Astrocyte (in vitro differentiated cells and primary cell): ENCODE data around the gene ERFL. TPM values are rescaled to one million over a fixed set of nuclear protein-coding genes. Genes with fewer than 3 reads are reported as not detected.
A peak's percentile ranks its signal among the peaks of the same experiment; 100 is the strongest.

Experiments used
- DNase-seq: peaks from one replicate; pipeline ENCODE4 v3.0.0-alpha.2; 2010; ENCODE audit warnings: low read depth
- FAIRE-seq: peaks from 2 replicates; lab custom pipeline; 2011; peaks lifted over from hg19 to GRCh38; lab: Jason Lieb, UNC
- H2AFZ ChIP-seq: 2 replicates; pipeline ENCODE4 v1.6.0; 2012; ENCODE audit warnings: low read depth, low read length, inconsistent platforms
- H3K27ac ChIP-seq: 2 replicates; pipeline ENCODE4 v1.5.1; 2011; ENCODE audit warnings: low read depth, low read length, inconsistent platforms
- H3K27me3 ChIP-seq: 2 replicates; pipeline ENCODE4 v1.6.0; 2011; ENCODE audit warnings: low read length, inconsistent platforms; ENCODE audit not compliant: insufficient read depth
- H3K36me3 ChIP-seq: 2 replicates; pipeline ENCODE4 v1.5.1; 2011; ENCODE audit warnings: low read length, inconsistent platforms; ENCODE audit not compliant: insufficient read depth
- H3K4me1 ChIP-seq: 2 replicates; pipeline ENCODE4 v1.5.1; 2011; ENCODE audit warnings: low read length, inconsistent platforms; ENCODE audit not compliant: insufficient read depth
- H3K4me2 ChIP-seq: 2 replicates; pipeline ENCODE4 v1.6.0; 2012; ENCODE audit warnings: low read length, inconsistent platforms
- H3K4me3 ChIP-seq: 2 replicates; pipeline ENCODE4 v1.5.1; 2011; ENCODE audit warnings: low read depth, mild to moderate bottlenecking, low read length, inconsistent platforms; ENCODE audit not compliant: insufficient read depth
- H3K79me2 ChIP-seq: 2 replicates; pipeline ENCODE4 v1.6.0; 2012; ENCODE audit warnings: mild to moderate bottlenecking, low read length, inconsistent platforms; ENCODE audit not compliant: insufficient read depth
- H3K9ac ChIP-seq: 2 replicates; pipeline ENCODE4 v1.6.0; 2012; ENCODE audit warnings: mild to moderate bottlenecking, low read length, inconsistent platforms
- H3K9me3 ChIP-seq: 2 replicates; pipeline ENCODE4 v1.5.1; 2012; ENCODE audit warnings: low read depth, mild to moderate bottlenecking, low read length, inconsistent platforms; ENCODE audit not compliant: insufficient read depth
- H4K20me1 ChIP-seq: 2 replicates; pipeline ENCODE4 v1.6.0; 2012; ENCODE audit warnings: low read length, inconsistent platforms; ENCODE audit not compliant: insufficient read depth
- H3K27ac Mint-ChIP-seq: one replicate; pipeline ENCODE4 v1.8.0; 2021; ENCODE audit warnings: mild to moderate bottlenecking, mixed read lengths; ENCODE audit not compliant: unreplicated experiment
- H3K27me3 Mint-ChIP-seq: one replicate; pipeline ENCODE4 v1.8.0; 2021; ENCODE audit warnings: low read depth, mixed read lengths; ENCODE audit not compliant: unreplicated experiment
- H3K36me3 Mint-ChIP-seq: one replicate; pipeline ENCODE4 v1.8.0; 2021; ENCODE audit warnings: low read depth, mixed read lengths; ENCODE audit not compliant: unreplicated experiment
- H3K4me1 Mint-ChIP-seq: one replicate; pipeline ENCODE4 v1.8.0; 2021; ENCODE audit warnings: low read depth, mixed read lengths; ENCODE audit not compliant: unreplicated experiment
- H3K4me3 Mint-ChIP-seq: one replicate; pipeline ENCODE4 v1.8.0; 2021; ENCODE audit warnings: mild to moderate bottlenecking, moderate library complexity, mixed read lengths; ENCODE audit not compliant: unreplicated experiment
- H3K9me3 Mint-ChIP-seq: one replicate; pipeline ENCODE4 v1.8.0; 2021; ENCODE audit warnings: mild to moderate bottlenecking, mixed read lengths; ENCODE audit not compliant: unreplicated experiment
- EZH2 ChIP-seq: IDR thresholded peaks from 2 replicates; pipeline ENCODE4 v1.6.1; 2012; ENCODE audit warnings: mild to moderate bottlenecking, low read length, inconsistent platforms; ENCODE audit not compliant: insufficient read depth
- total RNA-seq: library from RNA; stranded (reverse); gene quantifications from 2 replicates; pipeline ENCODE4 v1.2.1, GENCODE V29; 2021
- TF ChIP-seq, protein P1 (sequence below): IDR thresholded peaks from 2 replicates; pipeline ENCODE4 v1.5.1; 2011; ENCODE audit warnings: low read depth, mild to moderate bottlenecking, inconsistent platforms, low read length, moderate library complexity; ENCODE audit not compliant: insufficient read depth

The ERFL gene
- total RNA-seq, 1 donor from 2014 or later = 0.41 TPM

GRCh38 chr19:41922585-41922984 is 5.7 kb downstream of the ERFL start:
- peaks cover 24% of the 10 kb centered on the region for H4K20me1 ChIP-seq
- Mint-ChIP-seq H3K4me3 (no peak overlapping the region), H3K4me1 (no peaks in the 10 kb centered on the region), H3K36me3 (no peaks in the 10 kb centered on the region), H3K9me3 (peaks cover 4% of the 10 kb centered on the region), H3K27ac (no peak overlapping the region), H3K27me3 (peaks cover 15% of the 10 kb centered on the region)
- H3K4me2 ChIP-seq = no peak overlapping the region
- no peaks in the 10 kb centered on the region for H3K79me2 ChIP-seq
- DNase-seq (no peak), FAIRE-seq (no peak)
- TF ChIP-seq EZH2 = peak; percentile 21
- TF ChIP-seq, protein P1, sequence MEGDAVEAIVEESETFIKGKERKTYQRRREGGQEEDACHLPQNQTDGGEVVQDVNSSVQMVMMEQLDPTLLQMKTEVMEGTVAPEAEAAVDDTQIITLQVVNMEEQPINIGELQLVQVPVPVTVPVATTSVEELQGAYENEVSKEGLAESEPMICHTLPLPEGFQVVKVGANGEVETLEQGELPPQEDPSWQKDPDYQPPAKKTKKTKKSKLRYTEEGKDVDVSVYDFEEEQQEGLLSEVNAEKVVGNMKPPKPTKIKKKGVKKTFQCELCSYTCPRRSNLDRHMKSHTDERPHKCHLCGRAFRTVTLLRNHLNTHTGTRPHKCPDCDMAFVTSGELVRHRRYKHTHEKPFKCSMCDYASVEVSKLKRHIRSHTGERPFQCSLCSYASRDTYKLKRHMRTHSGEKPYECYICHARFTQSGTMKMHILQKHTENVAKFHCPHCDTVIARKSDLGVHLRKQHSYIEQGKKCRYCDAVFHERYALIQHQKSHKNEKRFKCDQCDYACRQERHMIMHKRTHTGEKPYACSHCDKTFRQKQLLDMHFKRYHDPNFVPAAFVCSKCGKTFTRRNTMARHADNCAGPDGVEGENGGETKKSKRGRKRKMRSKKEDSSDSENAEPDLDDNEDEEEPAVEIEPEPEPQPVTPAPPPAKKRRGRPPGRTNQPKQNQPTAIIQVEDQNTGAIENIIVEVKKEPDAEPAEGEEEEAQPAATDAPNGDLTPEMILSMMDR = no peak
- no peaks in the 10 kb centered on the region for H3K36me3 ChIP-seq
- peaks cover 88% of the 10 kb centered on the region for H3K27me3 ChIP-seq
- no peak overlapping the region for H3K4me3 ChIP-seq
- peaks cover 21% of the 10 kb centered on the region for H3K9me3 ChIP-seq
- H3K4me1 ChIP-seq = no peaks in the 10 kb centered on the region
- no peak overlapping the region for H2AFZ ChIP-seq
- H3K9ac ChIP-seq = no peak overlapping the region
- no peak overlapping the region for H3K27ac ChIP-seq

DNA sequence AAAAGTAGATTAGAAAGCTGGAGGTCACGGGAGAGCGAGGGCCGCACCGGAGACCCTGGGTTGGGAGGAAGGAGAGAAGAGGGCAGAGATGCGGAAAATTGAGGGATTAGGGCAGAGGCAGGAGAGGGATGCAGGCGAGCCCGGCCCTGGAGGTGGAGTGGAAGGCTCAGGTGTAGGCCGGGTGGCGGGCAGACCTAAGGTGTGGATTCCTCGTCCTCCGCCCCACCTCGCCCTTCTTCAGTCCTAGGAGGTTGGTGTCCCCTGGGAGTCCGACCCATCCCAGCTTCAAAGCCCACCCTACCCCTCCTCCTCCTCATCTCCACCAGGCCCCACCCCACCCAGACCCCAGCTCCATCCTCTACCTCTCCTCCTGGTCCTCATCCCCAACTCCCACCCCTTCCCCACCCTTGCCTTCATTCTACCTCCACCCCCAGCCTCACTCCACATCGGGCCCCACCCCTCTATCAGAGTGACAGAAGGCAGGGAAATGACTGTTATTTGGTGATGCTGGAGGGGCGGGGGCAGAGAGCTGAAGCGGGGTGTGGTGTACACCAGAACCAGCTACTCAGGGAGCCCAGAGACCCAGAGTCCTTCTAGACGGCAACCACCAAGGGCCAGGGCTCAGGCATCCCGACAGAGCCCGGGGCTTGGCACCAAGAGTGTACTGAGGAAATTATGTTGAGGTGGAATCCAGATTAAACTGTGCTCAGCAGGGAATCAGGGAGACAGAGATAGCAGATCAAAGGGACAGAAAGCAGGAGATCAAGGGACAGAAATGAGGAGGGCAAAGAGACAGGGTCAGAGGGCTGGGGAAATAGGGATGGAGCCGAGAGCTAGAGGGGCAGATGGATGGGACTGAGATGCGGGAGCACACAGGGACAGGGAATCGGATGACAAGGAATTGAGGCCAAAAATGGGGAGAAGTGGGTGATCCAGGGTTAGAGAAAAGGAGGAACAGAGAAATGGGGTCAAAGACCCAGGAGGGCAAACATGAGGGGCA is 6.4 kb downstream of the ERFL start:
- Histone ChIP-seq H3K27ac (no peak overlapping the region), H4K20me1 (peaks cover 18% of the 10 kb centered on the region), H3K9ac (no peak overlapping the region), H3K4me1 (no peaks in the 10 kb centered on the region), H3K4me2 (no peak overlapping the region), H2AFZ (no peak overlapping the region), H3K9me3 (peaks cover 21% of the 10 kb centered on the region), H3K36me3 (no peaks in the 10 kb centered on the region), H3K27me3 (peaks cover 86% of the 10 kb centered on the region), H3K4me3 (no peak overlapping the region), H3K79me2 (no peaks in the 10 kb centered on the region)
- Mint-ChIP-seq H3K36me3 (no peaks in the 10 kb centered on the region), H3K27ac (no peak overlapping the region), H3K9me3 (peaks cover 4% of the 10 kb centered on the region), H3K27me3 (peaks cover 15% of the 10 kb centered on the region), H3K4me1 (no peaks in the 10 kb centered on the region), H3K4me3 (peak overlapping the region; percentile 5)
- TF ChIP-seq, protein P1 = no peak
- TF ChIP-seq EZH2 = peak; percentile 8
- DNase-seq (no peak), FAIRE-seq (no peak)
